ENCODE results near the gene CAMK1G. TPM values are rescaled to one million over a fixed set of nuclear protein-coding genes. Genes with fewer than 3 reads are reported as not detected.

The CAMK1G gene
- total RNA-seq, 4 donors from 2014 or later, result 0.21 to 4.9 TPM; not detected in 2

GRCh38 chr1:209630383-209631225, 47.1 kb downstream of the CAMK1G start:
- H3K27ac ChIP-seq, result no peak overlapping the region
- H3K4me1 ChIP-seq, result peaks cover 0 to 22% (median 2%) of the 10 kb centered on the region in 4 donors
- WGBS, 2 donors, result 71 to 77% methylated on average over 17 of the region's 17 CpGs
- H3K36me3 ChIP-seq, result no peaks in the 10 kb centered on the region
- no peaks in the 10 kb centered on the region for H3K9me3 ChIP-seq
- DNase-seq (ENCODE audit: low spot score in 2 of 2), result no peak
- TF ChIP-seq EP300 (IDR thresholded peaks at IDR 0.05) (no peak), POLR2A (IDR thresholded peaks at IDR 0.05) (no peak), CTCF (IDR thresholded peaks at IDR 0.05) (no peak)
- no peaks in the 10 kb centered on the region for H3K27me3 ChIP-seq
- no peak overlapping the region for H3K4me3 ChIP-seq

- no peaks in the 10 kb centered on the region for H3K4me1 ChIP-seq
- no peak for TF ChIP-seq EP300 (IDR thresholded peaks at IDR 0.05)
- TF ChIP-seq CTCF (IDR thresholded peaks at IDR 0.05), result no peak
- TF ChIP-seq POLR2A (IDR thresholded peaks at IDR 0.05), result no peak
- WGBS, 2 donors, result 87 to 92% methylated on average over 6 of the region's 6 CpGs
- H3K27ac ChIP-seq, result no peak overlapping the region
- H3K27me3 ChIP-seq, result no peaks in the 10 kb centered on the region
- H3K4me3 ChIP-seq, result no peak overlapping the region
- no peaks in the 10 kb centered on the region for H3K9me3 ChIP-seq
- no peak for DNase-seq (ENCODE audit: low spot score in 2 of 2)
- H3K36me3 ChIP-seq, result no peaks in the 10 kb centered on the region
These were observed 50.0 kb downstream of the CAMK1G start for GRCh38 chr1:209633335-209633997.

- TF ChIP-seq CTCF (IDR thresholded peaks at IDR 0.05) (no peak), EP300 (IDR thresholded peaks at IDR 0.05) (no peak), POLR2A (IDR thresholded peaks at IDR 0.05) (no peak)
- Histone ChIP-seq H3K4me3 (no peak overlapping the region), H3K9me3 (no peaks in the 10 kb centered on the region), H3K4me1 (no peaks in the 10 kb centered on the region), H3K27me3 (no peaks in the 10 kb centered on the region), H3K36me3 (no peaks in the 10 kb centered on the region), H3K27ac (no peak overlapping the region)
- whole genome bisulfite sequencing, 2 donors, result 86 to 88% methylated on average over 19 to 20 of the region's 20 CpGs
- DNase-seq (ENCODE audit: low spot score in 2 of 2), result no peak
These were observed 50.7 kb downstream of the CAMK1G start for GRCh38 chr1:209634005-209634737.

- no peak for TF ChIP-seq EP300 (IDR thresholded peaks at IDR 0.05)
These were observed 52.3 kb downstream of the CAMK1G start for GRCh38 chr1:209635850-209636249.

GRCh38 chr1:209641832-209642172, 58.3 kb downstream of the CAMK1G start:
- Histone ChIP-seq H3K27me3 (no peaks in the 10 kb centered on the region), H3K36me3 (no peaks in the 10 kb centered on the region), H3K9me3 (no peaks in the 10 kb centered on the region), H3K4me1 (peaks cover 9 to 35% (median 28%) of the 10 kb centered on the region in 4 donors), H3K4me3 (no peak overlapping the region), H3K27ac (peak overlapping the region in 3 of 4 donors; percentile 15 to 75 (median 22))
- TF ChIP-seq POLR2A (IDR thresholded peaks at IDR 0.05), result no peak
- TF ChIP-seq EP300 (IDR thresholded peaks at IDR 0.05), result no peak
- no peak for TF ChIP-seq CTCF (IDR thresholded peaks at IDR 0.05)
- peak in 1 of 2 donors; percentile 43 for DNase-seq (ENCODE audit: low spot score in 2 of 2)
- WGBS, 2 donors, result 28 to 35% methylated on average over 5 of the region's 5 CpGs

More at GRCh38 chr1:209635850-209636249, 52.3 kb downstream of the CAMK1G start:
- 82 to 84% methylated on average over 5 of the region's 5 CpGs for WGBS, 2 donors
- Histone ChIP-seq H3K27ac (no peak overlapping the region), H3K4me1 (no peaks in the 10 kb centered on the region), H3K27me3 (no peaks in the 10 kb centered on the region), H3K9me3 (no peaks in the 10 kb centered on the region), H3K36me3 (no peaks in the 10 kb centered on the region), H3K4me3 (no peak overlapping the region)
- DNase-seq (ENCODE audit: low spot score in 2 of 2), result no peak
